Measurements from ENCODE around the gene TGFBR2. TPM values are rescaled to one million over a fixed set of nuclear protein-coding genes. Genes with fewer than 3 reads are reported as not detected.

Gene TGFBR2
- 135 and 143 TPM in 2 replicates for total RNA-seq

GRCh38 chr3:30606301-30607031 lies at the start of gene TGFBR2:
TSS of gene TGFBR2 (plus strand) at chr3:30606601. CDS start at chr3:30606884, 283 bp downstream.

All from articular chondrocyte of knee joint (primary cell).